GM21381 (cell line): ENCODE data around the gene POLR2L.

Source experiments
- ATAC-seq: cut with Tn5 transposase; IDR thresholded peaks from one replicate; pipeline ENCODE4 v1.9.1; 2021; ENCODE audit warnings: mild to moderate bottlenecking, moderate library complexity; ENCODE audit not compliant: unreplicated experiment

The POLR2L gene

DNA sequence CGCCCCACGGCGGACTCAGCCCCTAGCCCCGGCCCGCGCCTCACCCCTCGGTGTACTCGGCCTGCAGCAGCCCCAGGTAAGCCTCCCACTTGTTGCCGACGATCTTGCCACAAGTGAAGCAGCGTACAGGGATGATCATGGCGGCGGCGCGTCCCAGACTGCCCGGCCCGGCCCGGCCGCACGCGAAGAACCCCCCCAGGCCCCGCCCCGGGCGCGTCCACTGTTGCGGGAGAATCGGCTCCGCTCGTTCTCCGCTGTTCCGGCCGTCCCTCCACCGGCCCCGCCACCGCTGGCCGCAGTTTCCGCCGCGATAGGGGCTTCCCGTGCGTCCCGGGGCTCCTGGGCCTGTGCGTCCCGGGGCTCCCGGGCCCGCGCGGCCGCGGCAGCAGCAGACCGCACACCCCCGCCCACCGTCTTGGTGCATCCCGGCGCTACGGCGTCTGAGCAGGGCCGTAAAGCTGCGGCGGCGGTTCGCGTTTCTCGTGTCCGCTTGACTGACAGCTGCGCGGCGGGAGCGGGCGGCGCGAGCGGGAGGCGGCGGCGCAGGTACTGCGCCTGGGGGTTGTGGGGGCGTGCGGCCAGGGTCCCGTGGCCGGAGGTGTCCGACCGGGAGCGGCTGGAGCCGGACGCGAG, at the start of gene POLR2L, which contains the start of gene TSPAN4:
POLR2L (minus strand) TSS at position 160 of the 633 bp plus-strand sequence; CDS start at position 139, 21 bp downstream.
TSPAN4 (plus strand) TSS at position 483 of the 633 bp plus-strand sequence. CDS start 7,453 bp downstream, outside the sequence.
- peak; percentile 71 for ATAC-seq

DNA sequence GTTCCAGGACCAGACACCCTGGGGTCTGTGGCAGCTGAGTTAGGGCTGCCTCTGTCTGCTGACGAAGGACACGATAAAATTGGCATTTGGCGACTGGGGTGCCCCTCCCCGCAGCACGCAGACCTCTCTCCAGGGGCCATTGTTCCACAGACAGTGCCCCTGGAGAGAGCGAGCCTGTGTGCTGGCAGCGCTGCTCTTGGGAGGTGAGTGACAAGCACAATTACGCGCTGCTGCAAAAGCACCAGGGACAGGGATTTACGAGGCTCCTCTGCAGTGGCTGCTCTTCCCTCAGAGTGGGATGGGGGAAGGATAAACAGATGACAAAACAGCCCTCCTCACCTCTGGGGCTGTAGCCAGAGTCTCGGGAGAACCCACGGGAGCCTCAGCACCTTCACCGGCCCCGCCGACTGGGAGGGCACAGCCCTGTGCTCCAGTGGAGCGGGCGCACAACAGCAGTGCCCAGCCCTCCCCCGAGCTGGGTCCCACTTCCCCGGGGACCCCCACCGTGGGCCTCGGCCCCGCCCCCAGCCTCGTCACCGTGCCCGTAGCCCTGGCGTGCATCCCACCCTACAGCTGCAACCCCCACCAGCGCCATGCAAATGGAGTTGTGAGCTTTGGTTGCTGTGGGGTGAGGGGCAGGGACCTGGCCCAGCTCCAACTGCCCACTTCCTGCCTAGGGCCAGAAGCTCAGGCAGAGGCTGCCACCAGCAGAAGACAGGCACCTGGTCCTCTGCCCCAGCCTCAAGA, 48.6 kb upstream of the POLR2L start:
- ATAC-seq = no peak

DNA sequence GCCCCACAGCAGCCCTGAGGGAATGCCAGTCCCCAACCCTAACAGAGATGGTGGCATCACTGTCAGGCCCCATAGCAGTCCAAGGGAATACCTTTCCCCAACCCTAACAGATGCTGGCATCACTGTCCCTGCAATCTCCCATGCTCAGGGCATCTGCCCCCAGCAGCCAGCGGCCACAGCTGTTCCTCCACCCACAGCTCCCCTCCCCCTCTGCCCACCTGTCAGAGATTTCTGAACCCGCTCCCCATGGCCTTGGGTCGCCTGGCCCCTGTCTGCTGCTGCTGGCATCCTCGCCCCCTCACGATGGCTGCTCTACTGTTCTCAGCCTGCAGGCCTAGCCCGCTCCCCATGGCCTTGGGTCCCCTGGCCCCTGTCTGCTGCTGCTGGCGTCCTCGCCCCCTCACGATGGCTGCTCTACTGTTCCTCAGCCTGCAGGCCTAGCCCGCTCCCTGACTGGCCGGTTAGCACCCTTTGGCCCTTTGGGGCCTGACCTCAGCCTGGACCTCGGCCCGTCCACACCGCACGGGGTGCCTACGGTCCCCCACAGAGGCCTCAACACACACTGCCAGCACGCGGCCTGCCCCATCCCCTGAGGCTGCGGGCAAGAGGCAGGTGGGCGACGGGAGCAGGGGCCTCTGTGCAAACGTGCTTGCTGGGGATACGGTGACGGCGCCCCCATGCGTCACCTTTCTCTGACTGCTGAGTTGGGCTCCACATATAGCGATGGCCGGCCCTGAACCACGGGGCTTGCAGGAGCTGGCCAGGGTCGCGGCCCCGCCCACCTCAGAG, 47.6 kb upstream of the POLR2L start:
- ATAC-seq = no peak

DNA sequence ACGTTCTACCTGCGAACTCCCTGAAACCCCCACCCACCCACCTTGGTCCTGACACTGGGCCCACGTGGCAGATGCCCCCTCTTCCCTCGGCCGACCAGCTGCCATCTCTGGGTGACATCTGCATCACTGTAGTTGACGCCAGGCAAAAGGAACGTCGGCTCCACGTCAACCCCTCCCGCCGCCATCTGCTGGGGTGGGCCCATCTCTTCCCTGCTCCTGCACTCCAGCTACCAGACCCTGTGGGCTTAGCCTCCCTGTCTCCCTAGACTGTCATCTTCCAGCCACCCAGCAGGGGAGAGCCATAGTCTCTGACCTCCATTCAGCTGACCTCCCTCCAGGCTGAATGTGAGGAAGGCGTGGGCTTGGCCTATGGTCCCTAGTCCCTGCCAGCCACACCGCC, 46.9 kb upstream of the POLR2L start:
- no peak for ATAC-seq

DNA sequence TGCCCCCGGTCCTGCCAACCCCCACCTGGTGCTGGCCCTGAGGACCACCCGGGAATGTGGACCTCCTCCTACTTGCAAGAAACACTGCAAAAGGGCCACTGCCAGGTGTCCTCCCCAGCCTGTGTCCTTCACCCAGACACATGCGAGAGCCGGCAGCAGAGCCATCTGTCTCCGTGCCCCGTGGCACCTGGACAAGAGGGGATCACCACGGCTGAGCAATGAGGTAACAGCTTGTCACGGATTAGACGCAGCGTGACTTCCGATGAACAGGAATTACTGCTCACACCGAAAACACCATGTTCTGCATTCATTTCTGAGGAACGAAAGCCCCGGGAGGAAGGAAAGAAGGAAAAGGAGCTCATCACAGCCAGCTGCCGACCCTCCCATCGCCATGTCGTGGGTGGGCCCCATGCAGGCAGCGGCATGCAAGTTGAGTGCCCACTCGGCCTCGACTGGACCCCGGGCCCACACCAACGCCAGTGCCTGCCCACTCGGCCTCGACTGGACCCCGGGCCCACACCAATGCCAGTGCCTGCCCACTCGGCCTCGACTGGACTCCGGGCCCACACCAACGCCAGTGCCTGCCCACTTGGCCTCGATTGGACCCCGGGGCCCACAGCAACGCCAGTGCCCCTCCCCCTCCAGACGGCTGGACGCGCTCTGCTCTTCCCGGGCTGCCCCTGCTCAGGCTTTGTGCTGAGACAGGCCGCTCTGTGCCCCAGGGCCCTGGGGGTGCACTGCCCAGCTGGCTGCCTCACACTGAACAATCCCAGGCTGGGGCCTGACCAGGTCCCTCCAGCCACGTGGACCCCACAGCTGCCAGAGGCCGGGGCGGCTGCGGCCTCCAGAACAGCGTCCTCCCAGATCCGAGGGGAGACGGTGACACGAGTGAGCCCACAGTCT, 46.2 kb upstream of the POLR2L start:
- no peak for ATAC-seq

DNA sequence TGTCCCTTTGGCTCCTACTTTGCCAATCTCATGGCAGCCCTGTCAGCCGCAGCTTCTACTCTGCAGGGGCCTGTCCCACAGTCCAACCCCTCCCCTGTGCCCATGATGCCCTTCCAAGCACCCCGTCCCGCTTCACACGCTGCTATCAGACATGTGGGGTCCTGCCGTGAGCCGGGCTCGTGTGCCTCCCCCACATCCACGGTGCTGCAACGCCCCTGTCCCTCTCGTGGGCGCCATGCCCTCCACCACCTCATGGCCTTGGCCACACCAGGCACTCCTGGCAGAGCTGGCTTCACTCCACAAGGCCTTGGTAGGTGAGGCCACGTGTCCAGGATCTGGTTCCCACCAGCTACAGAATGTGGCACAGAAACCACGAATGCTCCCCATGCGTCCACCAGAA, 45.3 kb upstream of the POLR2L start:
- no peak for ATAC-seq

DNA sequence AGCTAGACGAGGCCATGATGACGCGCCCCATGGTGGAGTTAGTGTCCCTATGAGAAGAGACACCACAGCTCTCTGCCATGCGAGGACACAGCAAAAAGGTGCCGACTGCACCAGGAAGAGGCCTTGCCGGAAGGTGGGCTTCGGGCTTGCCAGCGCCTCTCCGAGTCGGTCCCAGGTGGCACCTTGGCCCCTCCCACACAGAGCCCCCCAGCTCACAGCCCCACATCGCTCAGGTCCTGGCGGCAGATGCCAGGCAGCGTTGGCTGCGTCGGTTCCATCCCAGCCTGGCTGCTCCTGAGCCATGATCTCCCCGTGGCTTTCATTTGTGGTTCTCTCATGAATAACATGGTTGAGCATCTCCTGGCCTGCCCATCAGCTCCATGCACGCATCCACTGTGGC, 44.2 kb upstream of the POLR2L start:
- no peak for ATAC-seq

DNA sequence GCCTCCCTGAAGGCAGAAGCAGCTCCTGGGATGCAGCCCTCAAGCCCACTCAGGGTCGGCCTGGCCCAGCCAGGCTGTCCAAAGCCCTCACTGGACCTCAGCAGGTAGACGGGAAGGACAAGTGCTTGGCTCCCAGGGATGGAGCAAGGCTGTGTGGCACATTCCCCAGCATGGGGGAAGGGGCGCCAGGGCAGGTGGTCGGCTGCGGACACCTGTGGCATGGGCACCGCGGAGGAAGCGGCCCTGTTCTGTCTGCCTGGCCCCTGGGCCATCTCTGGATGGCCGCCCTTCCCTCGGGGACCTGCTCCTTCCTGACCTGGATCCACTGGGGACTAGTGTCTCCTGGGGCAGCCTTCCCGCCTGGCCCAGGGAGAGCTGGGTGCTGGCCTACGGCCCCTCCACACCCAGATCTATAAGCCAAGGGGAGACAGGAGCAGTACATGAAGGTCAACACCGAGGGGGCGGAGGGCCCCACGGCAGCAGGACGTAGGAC, 42.3 kb upstream of the POLR2L start:
- ATAC-seq = no peak

DNA sequence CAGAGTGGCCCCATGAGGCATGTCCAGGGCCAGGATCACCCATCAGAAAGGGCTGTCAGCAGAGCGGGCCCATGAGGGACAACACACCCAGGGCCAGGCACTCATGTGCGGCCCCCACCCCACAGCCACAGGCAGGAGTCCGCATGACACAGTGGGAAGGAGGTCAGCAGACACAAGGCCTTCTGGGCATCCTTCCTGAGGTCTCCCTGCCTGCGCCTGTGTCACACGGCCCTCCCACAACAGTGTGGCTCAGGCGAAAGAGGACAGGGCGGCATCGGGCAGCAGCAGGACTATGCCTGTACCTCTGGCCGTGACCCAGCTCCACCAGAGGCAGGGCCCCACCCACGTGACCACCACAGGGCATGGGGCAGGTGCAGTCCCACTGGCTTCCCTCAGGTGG, 41.2 kb upstream of the POLR2L start:
- ATAC-seq = no peak

DNA sequence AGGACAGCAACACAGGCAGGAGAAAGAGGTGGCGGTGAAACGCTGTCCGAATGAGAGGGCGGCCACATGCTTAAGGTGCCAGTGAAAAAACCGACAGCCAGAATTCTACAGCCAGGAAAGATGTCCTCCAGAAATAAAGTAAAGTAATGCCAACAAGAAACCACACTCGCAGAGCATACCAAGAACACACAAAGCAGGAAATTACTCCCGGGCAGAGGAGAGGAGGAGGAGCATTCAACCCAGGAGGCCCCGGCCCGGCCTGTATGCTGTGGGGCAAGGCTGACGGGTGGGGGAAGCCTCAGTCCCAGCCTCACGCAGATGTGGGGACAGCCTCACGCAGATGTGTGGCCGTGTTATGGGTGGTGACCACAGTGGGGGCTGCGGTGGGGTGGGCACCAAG, 40.3 kb upstream of the POLR2L start:
- ATAC-seq = no peak

DNA sequence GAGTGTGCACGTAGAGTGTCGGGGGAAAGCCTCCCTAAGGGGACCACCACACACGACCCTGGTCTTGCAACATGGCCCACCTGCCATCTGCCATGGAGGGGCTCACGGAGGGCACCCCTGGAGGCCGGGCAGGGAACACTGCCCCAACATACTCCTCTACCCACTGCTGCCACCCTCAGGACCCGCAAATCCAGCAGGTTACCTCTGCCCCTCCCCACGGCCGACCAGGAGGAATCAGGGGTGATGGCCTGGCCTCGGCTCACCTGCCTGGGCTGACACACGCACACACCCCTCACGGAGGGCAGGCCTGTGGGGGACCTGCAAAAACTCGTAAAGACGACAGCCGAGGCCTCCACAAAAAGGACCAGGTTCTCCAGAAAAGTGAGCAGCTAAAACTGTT, 38.1 kb upstream of the POLR2L start:
- no peak for ATAC-seq

DNA sequence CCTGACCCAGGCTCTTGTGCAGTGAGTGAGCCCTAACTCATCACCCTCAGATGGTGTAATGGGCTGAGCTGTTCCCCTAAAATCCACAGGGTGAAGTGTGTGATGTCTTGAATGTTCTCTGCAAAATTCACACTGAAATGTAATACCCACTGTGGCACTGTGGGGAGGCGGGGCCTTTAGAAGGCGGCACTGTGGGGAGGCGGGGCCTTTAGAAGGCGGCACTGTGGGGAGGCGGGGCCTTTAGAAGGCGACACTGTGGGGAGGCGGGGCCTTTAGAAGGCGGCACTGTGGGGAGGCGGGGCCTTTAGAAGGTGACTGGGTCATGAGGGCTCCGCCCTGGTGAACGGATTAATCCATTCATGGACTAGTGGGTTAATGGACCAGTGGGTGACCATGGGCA, 35.2 kb upstream of the POLR2L start:
- no peak for ATAC-seq

DNA sequence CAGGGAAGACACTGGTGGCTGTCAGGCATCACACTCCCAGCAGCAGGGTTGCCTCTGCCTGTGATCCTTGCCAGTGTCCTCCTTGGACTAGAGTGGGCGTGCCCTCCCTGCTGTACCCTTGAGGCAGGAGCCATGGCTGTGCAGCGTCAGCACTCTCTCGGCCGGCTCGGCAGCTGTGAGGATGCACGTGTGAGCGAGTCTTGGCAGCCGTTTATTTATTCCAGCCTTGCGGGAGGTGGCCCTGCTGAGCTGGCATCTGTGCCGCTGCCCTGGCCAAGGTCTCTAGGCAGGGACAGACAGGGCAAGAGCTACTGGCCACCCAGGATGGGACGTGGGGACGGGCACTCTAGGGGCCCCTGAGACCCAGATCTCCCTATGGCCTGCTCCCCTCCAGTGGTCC, 34.2 kb upstream of the POLR2L start:
- no peak for ATAC-seq

DNA sequence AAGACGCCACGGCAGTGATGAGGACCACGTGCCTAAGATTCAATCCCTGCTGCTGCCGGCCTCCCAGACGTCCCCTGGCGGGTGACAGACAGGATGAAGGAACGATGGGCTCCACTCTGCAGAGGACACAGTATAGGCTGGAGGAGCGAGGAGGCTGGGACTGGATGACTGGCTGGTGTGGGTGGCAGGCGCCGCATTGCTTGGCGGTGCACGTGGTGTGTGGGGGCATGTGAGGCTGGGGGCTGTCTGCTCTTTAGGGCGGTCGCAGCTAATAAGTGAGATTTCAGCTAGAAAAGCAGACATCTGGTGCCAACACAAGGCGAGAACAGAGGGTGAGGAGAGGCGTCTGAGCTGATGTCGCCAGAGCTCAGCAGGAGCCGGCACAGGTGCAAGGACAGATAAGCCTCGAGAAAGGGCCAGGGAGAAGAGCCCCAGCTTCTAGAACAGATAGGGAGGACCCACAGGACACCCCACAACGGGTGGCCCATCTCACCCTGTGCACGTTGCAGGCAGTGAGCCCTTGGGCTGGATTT, 33.5 kb upstream of the POLR2L start:
- ATAC-seq = no peak

DNA sequence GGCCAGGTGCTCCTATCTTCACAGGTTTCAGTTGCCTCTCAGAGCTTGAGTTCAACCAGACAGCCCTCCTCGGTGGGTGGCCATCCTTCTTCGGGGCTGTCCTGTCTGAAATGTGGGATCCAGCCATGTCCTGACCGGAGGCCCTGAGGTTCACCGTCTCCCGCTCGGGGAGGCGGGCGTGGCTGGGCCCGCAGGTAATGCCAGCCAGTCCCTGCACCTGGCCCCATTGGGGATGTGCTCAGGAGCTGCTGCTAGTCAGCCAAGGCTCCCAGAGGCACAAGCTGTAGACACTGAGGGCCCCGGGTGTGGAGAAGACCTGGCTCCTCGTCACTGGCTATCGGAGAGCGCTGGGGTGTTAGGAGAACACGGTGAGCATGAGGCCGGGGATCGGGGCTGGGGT, 32.9 kb upstream of the POLR2L start:
- ATAC-seq = no peak

DNA sequence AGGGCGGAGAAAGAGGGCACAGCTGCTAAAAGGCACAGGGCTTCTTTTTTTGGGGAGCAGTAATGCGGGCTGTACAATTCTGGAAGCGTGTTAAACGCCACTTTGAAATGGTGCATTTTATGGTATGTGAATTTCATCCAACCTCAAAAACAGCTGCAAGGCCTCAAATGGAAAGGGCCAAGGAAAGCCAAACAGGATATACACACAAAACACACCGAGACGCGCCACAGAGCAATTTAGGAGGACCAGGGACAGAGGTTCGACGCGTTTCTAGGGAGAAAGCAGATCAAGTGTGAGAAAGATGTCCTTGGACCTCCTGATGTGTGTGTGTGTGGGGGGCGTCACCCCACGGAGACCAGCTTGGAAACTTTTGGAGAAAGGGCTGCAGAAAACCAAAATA, 31.4 kb upstream of the POLR2L start:
- ATAC-seq = no peak

DNA sequence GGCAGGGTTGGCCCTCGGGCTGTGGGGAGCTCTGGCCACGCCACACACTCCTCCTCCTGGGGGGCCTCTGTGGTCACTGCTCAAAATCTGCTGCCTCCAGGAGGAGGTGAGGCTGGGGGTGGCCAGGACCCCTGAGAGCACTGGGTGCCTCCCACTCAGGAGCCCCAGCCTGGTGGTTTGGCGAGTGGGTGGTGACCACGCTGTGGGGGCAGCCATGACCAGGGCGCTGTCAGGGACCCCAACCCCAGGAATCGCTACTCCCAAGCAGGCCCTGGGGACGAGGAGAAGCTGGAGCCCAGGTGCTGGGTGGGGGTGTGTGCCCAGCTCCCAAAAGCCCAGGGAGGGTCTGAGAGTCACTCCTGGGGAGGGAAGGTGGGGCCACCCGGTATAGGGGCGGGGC, 30.5 kb upstream of the POLR2L start:
- ATAC-seq = no peak

DNA sequence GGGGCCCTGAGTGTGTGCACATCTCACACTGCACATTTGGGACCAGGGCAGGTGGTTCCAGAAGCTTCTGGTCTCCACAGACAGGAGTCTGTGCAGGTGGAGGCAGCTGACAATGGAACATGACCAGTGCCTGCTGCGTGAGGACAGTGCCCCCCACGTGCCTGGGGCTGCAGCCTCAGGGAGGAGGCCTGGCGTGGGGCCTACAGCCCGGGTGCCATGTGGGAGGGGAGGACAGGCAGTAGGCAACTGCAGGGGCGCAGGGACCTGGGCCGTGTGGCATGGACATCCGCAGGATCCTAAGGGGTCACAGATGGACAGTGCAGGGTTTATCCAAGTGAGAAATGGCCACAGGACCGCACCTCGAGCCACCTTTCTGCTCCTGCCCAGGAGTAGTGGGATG, 29.1 kb upstream of the POLR2L start:
- no peak for ATAC-seq

DNA sequence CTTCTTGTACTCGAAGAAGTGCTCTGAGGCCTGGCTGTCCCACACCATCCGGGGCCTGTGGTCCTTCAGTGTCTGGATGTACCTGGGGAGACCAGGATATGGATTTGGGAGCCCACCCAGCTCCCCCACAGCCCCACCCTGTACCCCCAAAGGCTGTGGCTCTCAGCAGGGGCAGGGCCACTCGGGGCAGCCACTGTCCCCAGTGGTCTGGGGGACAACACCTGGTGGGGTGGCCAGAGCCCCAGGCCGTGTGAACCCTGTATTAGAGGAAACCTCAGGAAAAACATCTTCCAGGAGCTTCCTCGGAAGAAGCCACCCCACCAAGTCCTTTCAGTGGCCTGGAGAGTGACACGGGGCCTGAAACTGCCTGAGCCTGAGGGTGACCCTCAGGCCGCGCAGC, 28.1 kb upstream of the POLR2L start:
- ATAC-seq = no peak

DNA sequence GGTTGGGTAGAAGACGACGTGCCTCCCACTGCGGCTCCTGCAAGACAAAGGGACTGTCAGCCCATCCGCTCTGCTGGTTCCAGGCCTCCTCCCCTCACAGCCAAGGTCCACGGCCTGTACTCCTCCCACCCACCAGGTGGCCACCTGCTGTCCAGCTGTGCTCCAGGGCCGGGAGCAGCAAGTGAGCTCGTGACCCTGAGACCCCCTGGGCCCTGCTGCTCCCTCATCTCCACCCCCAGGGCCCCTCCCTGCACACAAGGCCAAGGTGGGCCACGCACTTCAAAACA, 27.7 kb upstream of the POLR2L start:
- no peak for ATAC-seq
